Suprapubic skin (tissue), 4 donors: ENCODE measurements around the gene SLC22A14.

ENCODE experiments used
- EP300 ChIP-seq: sonication (generic); formaldehyde crosslinking; IDR thresholded peaks from one replicate; pipeline ENCODE4 v1.6.1; 2017; ENCODE audit warnings: antibody characterized with exemption
- POLR2A ChIP-seq, 2 donors: fragments of 450-650 bp; IDR thresholded peaks; one replicate each; pipeline ENCODE4 v1.6.1; 2017; ENCODE audit warnings: antibody characterized with exemption in 2 of 2, mild to moderate bottlenecking in 2 of 2, moderate library complexity in 2 of 2
- POLR2AphosphoS5 ChIP-seq, 3 donors: sonication (generic); formaldehyde crosslinking; IDR thresholded peaks; one replicate each; pipeline ENCODE4 v1.6.1; 2017; ENCODE audit warnings: antibody characterized with exemption in 3 of 3
- TF ChIP-seq, protein P1 (sequence below), 2 donors: fragments of 200-600 bp in 1 of 2; fragments of 450-650 bp in 1 of 2; sonication (generic) in 1 of 2; IDR thresholded peaks; one replicate each; pipeline ENCODE4 v1.5.1; 2016 to 2019; ENCODE audit warnings: antibody characterized with exemption in 2 of 2, mild to moderate bottlenecking in 1 of 2, moderate library complexity in 1 of 2

DNA sequence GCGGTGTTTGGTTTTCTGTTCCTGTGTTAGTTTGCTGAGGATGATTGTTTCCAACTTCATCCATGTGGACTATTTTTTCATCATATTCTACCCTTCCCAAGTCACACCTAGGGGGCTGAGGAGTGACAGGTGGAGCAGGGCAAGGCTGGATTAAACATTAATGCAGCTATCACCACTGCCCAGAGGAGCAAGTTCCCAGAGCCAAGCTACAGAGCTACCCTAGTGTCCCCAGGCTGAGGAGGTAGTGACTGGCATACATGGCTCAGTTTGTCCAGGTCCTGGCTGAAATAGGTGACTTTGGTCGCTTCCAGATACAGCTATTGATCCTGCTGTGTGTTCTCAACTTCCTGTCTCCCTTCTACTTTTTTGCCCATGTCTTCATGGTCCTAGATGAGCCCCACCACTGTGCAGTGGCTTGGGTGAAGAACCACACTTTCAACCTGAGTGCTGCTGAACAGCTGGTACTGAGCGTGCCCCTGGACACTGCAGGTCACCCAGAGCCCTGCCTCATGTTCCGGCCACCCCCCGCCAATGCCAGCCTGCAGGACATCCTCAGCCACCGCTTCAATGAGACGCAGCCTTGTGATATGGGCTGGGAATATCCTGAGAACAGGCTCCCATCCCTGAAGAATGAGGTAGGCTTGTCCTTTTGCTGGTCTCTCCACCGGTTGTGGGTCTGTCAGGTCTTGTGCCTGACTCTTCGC, 16.3 kb upstream of the SLC22A14 start, which contains the start of gene SLC22A13:
- TF ChIP-seq, protein P1, sequence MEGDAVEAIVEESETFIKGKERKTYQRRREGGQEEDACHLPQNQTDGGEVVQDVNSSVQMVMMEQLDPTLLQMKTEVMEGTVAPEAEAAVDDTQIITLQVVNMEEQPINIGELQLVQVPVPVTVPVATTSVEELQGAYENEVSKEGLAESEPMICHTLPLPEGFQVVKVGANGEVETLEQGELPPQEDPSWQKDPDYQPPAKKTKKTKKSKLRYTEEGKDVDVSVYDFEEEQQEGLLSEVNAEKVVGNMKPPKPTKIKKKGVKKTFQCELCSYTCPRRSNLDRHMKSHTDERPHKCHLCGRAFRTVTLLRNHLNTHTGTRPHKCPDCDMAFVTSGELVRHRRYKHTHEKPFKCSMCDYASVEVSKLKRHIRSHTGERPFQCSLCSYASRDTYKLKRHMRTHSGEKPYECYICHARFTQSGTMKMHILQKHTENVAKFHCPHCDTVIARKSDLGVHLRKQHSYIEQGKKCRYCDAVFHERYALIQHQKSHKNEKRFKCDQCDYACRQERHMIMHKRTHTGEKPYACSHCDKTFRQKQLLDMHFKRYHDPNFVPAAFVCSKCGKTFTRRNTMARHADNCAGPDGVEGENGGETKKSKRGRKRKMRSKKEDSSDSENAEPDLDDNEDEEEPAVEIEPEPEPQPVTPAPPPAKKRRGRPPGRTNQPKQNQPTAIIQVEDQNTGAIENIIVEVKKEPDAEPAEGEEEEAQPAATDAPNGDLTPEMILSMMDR (IDR thresholded peaks at IDR 0.05): no peak
- TF ChIP-seq POLR2A (IDR thresholded peaks at IDR 0.05) (no peak), POLR2AphosphoS5 (IDR thresholded peaks at IDR 0.05) (no peak), EP300 (no peak)
